ENCODE data around the gene MICB. TPM values are rescaled to one million over a fixed set of nuclear protein-coding genes. Genes with fewer than 3 reads are reported as not detected.

MICB gene
- total RNA-seq, 1 experiment from 2014 or later: 13.0 TPM

GRCh38 chr6:31560697-31561058 is 62.7 kb downstream of the MICB start:
- no peak for DNase-seq (ENCODE audit: low read depth)

Other genes with a start within 250 kb of the MICB start
- 269 and 279 TPM in 2 replicates for gene HLA-C, start 226.1 kb upstream of the MICB start, total RNA-seq (2014; rRNA removed)
- 47.6 and 58.7 TPM in 2 replicates for gene HLA-B, start 141.0 kb upstream of the MICB start, total RNA-seq (2014; rRNA removed)
- 23.5 and 27.8 TPM in 2 replicates for gene MICA, start 94.5 kb upstream of the MICB start, total RNA-seq (2014; rRNA removed)
- not detected in 2 replicates for gene MCCD1, start 30.8 kb downstream of the MICB start, total RNA-seq (2014; rRNA removed)
- gene DDX39B, start 43.9 kb downstream of the MICB start, total RNA-seq (2014; rRNA removed): 402 and 452 TPM in 2 replicates
- 3.1 and 3.3 TPM in 2 replicates for gene ATP6V1G2, start 48.5 kb downstream of the MICB start, total RNA-seq (2014; rRNA removed)
- gene NFKBIL1, start 49.5 kb downstream of the MICB start, total RNA-seq (2014; rRNA removed): 21.2 and 26.8 TPM in 2 replicates
- gene LTA, start 74.1 kb downstream of the MICB start, total RNA-seq (2014; rRNA removed): not detected in 2 replicates
- not detected in 2 replicates for gene TNF, start 77.4 kb downstream of the MICB start, total RNA-seq (2014; rRNA removed)
- not detected in 2 replicates for gene LTB, start 84.3 kb downstream of the MICB start, total RNA-seq (2014; rRNA removed)
- gene LST1, start 88.1 kb downstream of the MICB start, total RNA-seq (2014; rRNA removed): not detected in 2 replicates
- gene NCR3, start 94.9 kb downstream of the MICB start, total RNA-seq (2014; rRNA removed): not detected in 2 replicates
- not detected in 2 replicates for gene AIF1, start 117.1 kb downstream of the MICB start, total RNA-seq (2014; rRNA removed)
- 75.9 and 81.7 TPM in 2 replicates for gene PRRC2A, start 122.6 kb downstream of the MICB start, total RNA-seq (2014; rRNA removed)
- gene BAG6, start 154.5 kb downstream of the MICB start, total RNA-seq (2014; rRNA removed): 180 and 219 TPM in 2 replicates
- gene APOM, start 157.7 kb downstream of the MICB start, total RNA-seq (2014; rRNA removed): 3.9 and 4.4 TPM in 2 replicates
- 30.0 and 31.3 TPM in 2 replicates for gene C6orf47, start 162.6 kb downstream of the MICB start, total RNA-seq (2014; rRNA removed)
- gene GPANK1, start 166.9 kb downstream of the MICB start, total RNA-seq (2014; rRNA removed): 28.5 and 31.2 TPM in 2 replicates
- gene CSNK2B, start 167.9 kb downstream of the MICB start, total RNA-seq (2014; rRNA removed): 292 and 320 TPM in 2 replicates
- gene LY6G5B, start 171.8 kb downstream of the MICB start, total RNA-seq (2014; rRNA removed): 2.4 and 4.0 TPM in 2 replicates
- gene LY6G5C, start 182.9 kb downstream of the MICB start, total RNA-seq (2014; rRNA removed): 1.4 and 3.2 TPM in 2 replicates
- gene ABHD16A, start 205.2 kb downstream of the MICB start, total RNA-seq (2014; rRNA removed): 45.8 and 50.5 TPM in 2 replicates
- not detected in 2 replicates for gene LY6G6F, start 208.7 kb downstream of the MICB start, total RNA-seq (2014; rRNA removed)
- not detected in 2 replicates for gene LY6G6D, start 217.2 kb downstream of the MICB start, total RNA-seq (2014; rRNA removed)
- 0.51 TPM in 1 of 2 replicates, not detected in the other for gene LY6G6C, start 223.6 kb downstream of the MICB start, total RNA-seq (2014; rRNA removed)
- not detected in 2 replicates for gene MPIG6B, start 225.2 kb downstream of the MICB start, total RNA-seq (2014; rRNA removed)
- gene DDAH2, start 231.2 kb downstream of the MICB start, total RNA-seq (2014; rRNA removed): 78.4 and 85.8 TPM in 2 replicates
- 771 and 894 TPM in 2 replicates for gene CLIC1, start 238.4 kb downstream of the MICB start, total RNA-seq (2014; rRNA removed)
- 13.2 and 16.5 TPM in 2 replicates for gene MSH5, start 241.9 kb downstream of the MICB start, total RNA-seq (2014; rRNA removed)